K562 (cell line): ENCODE measurements around the gene HPCAL1. TPM values are rescaled to one million over a fixed set of nuclear protein-coding genes. Genes with fewer than 3 reads are reported as not detected.

Experiments used
- ATAC-seq: fragments of 200-7000 bp; cut with Tn5 transposase; 3 replicates; pipeline ENCODE4 v1.9.1; 2020; ENCODE audit warnings: moderate library complexity
- BruUV-seq: library from RNA; stranded (reverse); fragments of 400-500 nt; replicated peaks from 2 replicates; lab custom pipeline; 2021; lab: Mats Ljungman, UMichigan
- CTCF ChIA-PET: fragments of 300-600 bp; formaldehyde crosslinking; extraction: SDS; loops from one replicate; lab custom pipeline; 2021; ENCODE audit warnings: low intra/inter-chr PET ratio; lab: Yijun Ruan, JAX
- POLR2A ChIA-PET: fragments of 300-600, 350-650 bp; sonication (Branson Sonifier 250); formaldehyde crosslinking; extraction: SDS; loops from one replicate; lab custom pipeline; 2021; ENCODE audit warnings: antibody characterized with exemption, inconsistent platforms; lab: Yijun Ruan, JAX
- DNase-seq, 4 experiments: peaks; one replicate each; pipeline versions ENCODE4 v3.0.0 to v3.0.0-alpha.2; 2011 to 2018; ENCODE audit warnings: low spot score in 3 of 4, mixed read lengths in 3 of 4; ENCODE audit errors: extremely low read depth in 1 of 4
- FAIRE-seq: peaks from 2 replicates; lab custom pipeline; 2011; peaks lifted over from hg19 to GRCh38; lab: Jason Lieb, UNC
- H2AFZ ChIP-seq: 2 replicates; pipeline ENCODE4 v1.6.0; 2011; ENCODE audit warnings: low read depth, low read length, control low read depth, inconsistent platforms
- H3K27ac ChIP-seq: fragments of 200-600 bp; 3 replicates; pipeline ENCODE4 v1.8.0; 2011; ENCODE audit warnings: low read depth, mild to moderate bottlenecking, control low read depth, inconsistent platforms, low read length, moderate library complexity, mixed read lengths; ENCODE audit errors: extremely low read depth
- H3K27me3 ChIP-seq, 2 experiments: fragments of 300-600 bp in 1 of 2; 2 replicates in 1 of 2; 3 replicates in 1 of 2; pipeline versions ENCODE4 v1.6.0 to v1.8.0; 2011; ENCODE audit warnings: inconsistent platforms in 2 of 2, low read length in 2 of 2, mild to moderate bottlenecking in 1 of 2, mixed read lengths in 1 of 2, moderate library complexity in 1 of 2; ENCODE audit not compliant: control insufficient read depth in 2 of 2, insufficient read depth in 2 of 2
- H3K36me3 ChIP-seq: fragments of 300-600 bp; 3 replicates; pipeline ENCODE4 v1.8.0; 2011; ENCODE audit warnings: mild to moderate bottlenecking, low read length, inconsistent platforms; ENCODE audit not compliant: control insufficient read depth, insufficient read depth
- H3K4me1 ChIP-seq, 2 experiments: fragments of 200-600 bp in 1 of 2; replicated peaks in 1 of 2; 2 replicates in 1 of 2; 3 replicates in 1 of 2; pipeline versions ENCODE4 v1.5.1 to v1.8.0; 2011; ENCODE audit warnings: inconsistent platforms in 2 of 2, low read length in 2 of 2, mild to moderate bottlenecking in 1 of 2, mixed read lengths in 1 of 2, moderate library complexity in 1 of 2; ENCODE audit not compliant: control insufficient read depth in 2 of 2, insufficient read depth in 2 of 2
- H3K4me2 ChIP-seq: 2 replicates; pipeline ENCODE4 v1.6.1; 2011; ENCODE audit warnings: low read length, control low read depth, inconsistent platforms, mixed read lengths; ENCODE audit not compliant: insufficient read depth
- H3K4me3 ChIP-seq: fragments of 200-600 bp; sonication (generic), shearing (Covaris generic); 2 replicates; pipeline ENCODE4 v1.5.1; 2016; ENCODE audit warnings: control low read depth, inconsistent platforms
- H3K79me2 ChIP-seq: fragments of 200-600 bp; 3 replicates; pipeline ENCODE4 v1.8.0; 2011; ENCODE audit warnings: low read length, inconsistent platforms; ENCODE audit not compliant: control insufficient read depth, insufficient read depth
- H3K9ac ChIP-seq, 2 experiments: 2 replicates each; pipeline versions ENCODE4 v1.6.0 to v1.6.1; 2011; ENCODE audit warnings: low read depth in 2 of 2, low read length in 2 of 2, control low read depth in 1 of 2, inconsistent platforms in 1 of 2, mild to moderate bottlenecking in 1 of 2, mixed read lengths in 1 of 2; ENCODE audit not compliant: insufficient read depth in 1 of 2
- H3K9me1 ChIP-seq: one replicate; pipeline ENCODE4 v1.6.0; 2011; ENCODE audit warnings: inconsistent platforms, mild to moderate bottlenecking, low read length, moderate library complexity; ENCODE audit not compliant: control insufficient read depth, insufficient read depth
- H3K9me3 ChIP-seq: replicated peaks from 2 replicates; pipeline ENCODE4 v1.5.1; 2011; ENCODE audit warnings: low read depth, low read length, inconsistent platforms; ENCODE audit not compliant: control insufficient read depth, insufficient read depth
- H4K20me1 ChIP-seq: replicated peaks from 2 replicates; pipeline ENCODE4 v1.6.1; 2011; ENCODE audit warnings: low read length, inconsistent platforms, mixed read lengths; ENCODE audit not compliant: control insufficient read depth, insufficient read depth
- CBX3 ChIP-seq, 2 experiments: IDR thresholded peaks; 1 replicate in 1 of 2; 2 replicates in 1 of 2; pipeline ENCODE4 v1.6.1; 2012; ENCODE audit warnings: inconsistent platforms in 2 of 2, low read length in 2 of 2, borderline replicate concordance in 1 of 2, control low read depth in 1 of 2
- CC2D1A ChIP-seq: fragments of 450-650 bp; IDR thresholded peaks from 2 replicates; pipeline ENCODE4 v1.6.1; 2017; ENCODE audit warnings: mild to moderate bottlenecking
- FOXJ3 ChIP-seq: sonication (generic); formaldehyde crosslinking; IDR thresholded peaks from 2 replicates; pipeline ENCODE4 v1.4.0; 2020; ENCODE audit warnings: mild to moderate bottlenecking, missing genetic modification reagents
- HDAC1 ChIP-seq, 2 experiments: fragments of 450-650 bp; IDR thresholded peaks; 2 replicates each; pipeline ENCODE4 v1.6.1; 2016 to 2017; ENCODE audit warnings: inconsistent platforms in 1 of 2, mild to moderate bottlenecking in 1 of 2, moderate library complexity in 1 of 2
- MEIS2 ChIP-seq: fragments of 450-650 bp; IDR thresholded peaks from 2 replicates; pipeline ENCODE4 v1.6.1; 2014; ENCODE audit warnings: mild to moderate bottlenecking; ENCODE audit not compliant: partially characterized antibody
- PHF8 ChIP-seq: fragments of 200-600 bp; sonication (generic); IDR thresholded peaks from 2 replicates; pipeline ENCODE4 v1.6.1; 2012; ENCODE audit warnings: mixed run types, mild to moderate bottlenecking, inconsistent platforms, low read length, moderate library complexity, borderline replicate concordance
- PKNOX1 ChIP-seq: fragments of 450-650 bp; IDR thresholded peaks from 2 replicates; pipeline ENCODE4 v1.6.1; 2016
- RBM14 ChIP-seq: fragments of 200-400 bp; formaldehyde crosslinking; IDR thresholded peaks from 2 replicates; pipeline ENCODE4 v1.6.1; 2018; ENCODE audit warnings: low read depth, mild to moderate bottlenecking, low read length, moderate library complexity, borderline replicate concordance; ENCODE audit not compliant: insufficient read depth
- STAT5B ChIP-seq: fragments of 250-450 bp; sonication (Bioruptor Pico); IDR thresholded peaks from 2 replicates; pipeline ENCODE4 v1.8.0; 2021; ENCODE audit warnings: mild to moderate bottlenecking, inconsistent platforms
- ZNF217 ChIP-seq: sonication (generic); formaldehyde crosslinking; IDR thresholded peaks from 2 replicates; pipeline ENCODE4 v1.8.0; 2022; ENCODE audit warnings: mild to moderate bottlenecking, missing genetic modification reagents
- ZNF23 ChIP-seq: fragments of 250-450 bp; sonication (Bioruptor Pico); IDR thresholded peaks from 2 replicates; pipeline ENCODE4 v1.4.0; 2020; ENCODE audit warnings: mild to moderate bottlenecking
- WGBS: fragments of 100-300 bp; shearing (Covaris generic); methylation state at CpG from one replicate; pipeline ENCODE4 v1.1.6; 2016; ENCODE audit warnings: low coverage, mixed read lengths; ENCODE audit not compliant: insufficient coverage; ENCODE audit errors: missing lambda C conversion rate; 5-methylcytosine and 5-hydroxymethylcytosine counted together
- in situ Hi-C: fragments of 300-500 bp; cut with MboI; formaldehyde crosslinking; loops from 4 replicates; pipeline ENCODE4 v1.15.0; 2018; ENCODE audit warnings: inconsistent platforms, mixed read lengths
- intact Hi-C: fragments of 100-400 bp; cut with micrococcal nuclease; formaldehyde crosslinking; loops from 2 replicates; pipeline ENCODE4 v1.14.2; 2022
- polyA plus RNA-seq, 8 experiments: library from polyadenylated mRNA; depleted of rRNA in 4 of 8; stranded (reverse) in 5 of 8; unstranded in 3 of 8; fragments of >200 nt; fragmentation: Nextera tagmentation in 2 of 8; fragmentation: Illumina TruSeq in 1 of 8; extraction: Ambion mirVana in 2 of 8; extraction: Trizol in 1 of 8; gene quantifications; 2 replicates each; pipeline versions ENCODE4 v1.2.1 to v1.2.3, GENCODE V29; 2011 to 2014; ENCODE audit warnings: inconsistent platforms in 1 of 8, missing spikeins in 1 of 8
- total RNA-seq, 7 experiments: library from RNA; depleted of rRNA in 6 of 7; stranded (reverse); fragments of >200 nt in 6 of 7; fragmentation: Illumina TruSeq in 2 of 7; extraction: Trizol in 2 of 7; gene quantifications; 2 replicates each; pipeline versions ENCODE4 v1.2.1 to v1.2.3, GENCODE V29; 2011 to 2021; ENCODE audit warnings: low replicate concordance in 1 of 7
- TF ChIP-seq, protein P1 (sequence below): sonication (generic); formaldehyde crosslinking; IDR thresholded peaks from 2 replicates; pipeline ENCODE4 v1.8.0; 2022; ENCODE audit warnings: missing genetic modification reagents, mild to moderate bottlenecking, moderate library complexity, borderline replicate concordance

HPCAL1 gene
- total and polyA plus RNA-seq, 9 of the 15 experiments (the other 6 are each of a cell fraction or from before 2014, with no cell fraction given), result 2.7 to 65.5 (median 23.9) TPM

DNA sequence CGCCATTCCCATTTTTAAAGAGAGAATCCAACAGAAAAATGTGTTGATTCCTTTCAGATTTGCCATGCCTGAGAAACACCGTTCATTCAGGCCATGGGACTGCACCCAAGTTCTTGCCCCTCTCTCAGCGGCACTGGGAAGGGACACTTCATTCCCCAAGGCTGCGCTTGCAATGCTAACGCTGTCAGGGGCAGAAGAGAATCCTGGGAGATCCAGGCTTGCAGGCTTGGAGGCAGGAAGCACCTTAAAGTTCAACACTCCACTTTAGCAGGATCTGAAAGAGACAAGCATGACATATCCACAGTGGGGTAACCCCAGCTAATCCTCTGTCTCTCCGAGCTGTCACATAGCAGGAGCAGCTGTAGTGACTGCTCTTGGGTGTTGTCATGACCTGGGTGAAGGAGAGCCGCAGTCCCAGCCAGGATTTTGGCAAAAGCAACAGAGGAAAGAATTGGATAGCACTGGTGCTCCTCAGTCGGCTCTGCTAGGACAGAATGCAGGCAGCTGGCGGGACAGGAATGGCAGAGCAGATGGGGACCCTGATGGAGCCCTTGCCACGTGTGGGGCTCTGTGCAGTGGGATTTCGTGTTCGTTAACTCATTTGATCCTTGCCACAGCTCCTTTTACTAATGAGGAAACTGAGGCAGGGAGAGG is 167.4 kb downstream of the HPCAL1 start (continued):
- TF ChIP-seq RBM14 (no peak), STAT5B (CRISPR knock-in tag) (no peak)

DNA sequence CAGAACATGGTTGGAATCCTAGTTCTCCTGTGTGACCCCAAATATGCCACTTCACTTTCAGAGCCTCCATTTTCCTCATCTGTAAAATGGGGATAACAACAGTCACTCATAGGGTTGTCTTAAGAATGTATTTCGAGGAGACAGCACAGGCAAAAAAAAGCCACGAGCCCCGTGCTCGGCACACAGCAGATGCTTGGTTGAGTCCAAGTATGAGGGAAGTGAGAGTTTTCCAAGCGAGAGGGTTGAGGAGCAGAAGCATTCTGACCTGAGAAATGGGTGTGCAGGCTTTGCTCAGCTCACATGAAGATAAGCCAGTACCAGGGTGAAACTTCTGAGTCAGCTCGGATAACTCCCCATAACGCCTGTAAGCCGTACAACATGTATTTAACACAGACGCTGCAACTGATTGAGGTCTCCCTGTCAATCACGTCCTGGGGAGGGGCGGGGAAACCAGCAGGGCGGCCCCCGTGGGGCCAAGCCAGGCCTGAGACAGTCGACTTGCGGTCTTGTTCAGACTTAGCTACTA is 168.4 kb downstream of the HPCAL1 start:
- peaks cover 3 to 10% of the 10 kb centered on the region in 2 experiments; a peak in 4 of 5 replicates for H3K4me1 ChIP-seq
- no peaks in the 10 kb centered on the region for H3K36me3 ChIP-seq
- H3K9me1 ChIP-seq, result no peaks in the 10 kb centered on the region
- WGBS, result 5% methylated on average over 15 of the region's 15 CpGs
- 0 out of 2 replicates have a peak overlapping the region, but pooled peaks have one; percentile 22 for H2AFZ ChIP-seq
- H3K79me2 ChIP-seq, result no peaks in the 10 kb centered on the region
- no peak overlapping the region for H3K27ac ChIP-seq
- BruUV-seq, result no TSS peak
- H3K4me2 ChIP-seq, result no peak overlapping the region
- H4K20me1 ChIP-seq, result no peaks in the 10 kb centered on the region
- no peaks in the 10 kb centered on the region for H3K9me3 ChIP-seq
- ATAC-seq (peak; percentile 91), FAIRE-seq (peak; percentile 89), DNase-seq (peak; percentile 80 to 85 (median 81))
- in situ Hi-C loops (no loop called here), intact Hi-C loops (no loop called here)
- POLR2A ChIA-PET, result interaction anchor here (0.6 to 1.9 kb wide), 7 partner anchors 11 to 311 kb away, joined by 3 to 7 read pairs (median 5); partner anchors contain the start of gene ODC1
- H3K27me3 ChIP-seq, result peaks cover 9 to 28% of the 10 kb centered on the region in 2 experiments; a peak in 3 of 5 replicates
- no peak overlapping the region for H3K4me3 ChIP-seq
- H3K9ac ChIP-seq, result no peak overlapping the region
- CTCF ChIA-PET, result no interaction called here
- TF ChIP-seq FOXJ3 (CRISPR knock-in tag), result no peak
- no peak; a peak in 1 of 3 replicates for TF ChIP-seq CBX3 (IDR thresholded peaks at IDR 0.05; ENCODE audit: borderline replicate concordance in 1 of 2, low read length in 2 of 2)
- TF ChIP-seq PKNOX1, result peak; percentile 98
- TF ChIP-seq, protein P1, sequence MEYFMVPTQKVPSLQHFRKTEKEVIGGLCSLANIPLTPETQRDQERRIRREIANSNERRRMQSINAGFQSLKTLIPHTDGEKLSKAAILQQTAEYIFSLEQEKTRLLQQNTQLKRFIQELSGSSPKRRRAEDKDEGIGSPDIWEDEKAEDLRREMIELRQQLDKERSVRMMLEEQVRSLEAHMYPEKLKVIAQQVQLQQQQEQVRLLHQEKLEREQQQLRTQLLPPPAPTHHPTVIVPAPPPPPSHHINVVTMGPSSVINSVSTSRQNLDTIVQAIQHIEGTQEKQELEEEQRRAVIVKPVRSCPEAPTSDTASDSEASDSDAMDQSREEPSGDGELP (CRISPR knock-in tag), result peak; percentile 37; the same call in 1 of the 2 replicates
- 0 out of 2 replicates have a peak, but pooled peaks have one; percentile 13 for TF ChIP-seq CC2D1A
- TF ChIP-seq ZNF217, result no peak
- TF ChIP-seq PHF8, result no peak
- 0 out of 4 replicates have a peak, but pooled peaks of 1 of the 2 experiments have one; percentile 32 for TF ChIP-seq HDAC1 (IDR thresholded peaks at IDR 0.05)
- peak; percentile 71 for TF ChIP-seq MEIS2
- no peak for TF ChIP-seq ZNF23 (CRISPR knock-in tag)
